Measurements from ENCODE around the gene PSRC1.

PSRC1 gene

DNA sequence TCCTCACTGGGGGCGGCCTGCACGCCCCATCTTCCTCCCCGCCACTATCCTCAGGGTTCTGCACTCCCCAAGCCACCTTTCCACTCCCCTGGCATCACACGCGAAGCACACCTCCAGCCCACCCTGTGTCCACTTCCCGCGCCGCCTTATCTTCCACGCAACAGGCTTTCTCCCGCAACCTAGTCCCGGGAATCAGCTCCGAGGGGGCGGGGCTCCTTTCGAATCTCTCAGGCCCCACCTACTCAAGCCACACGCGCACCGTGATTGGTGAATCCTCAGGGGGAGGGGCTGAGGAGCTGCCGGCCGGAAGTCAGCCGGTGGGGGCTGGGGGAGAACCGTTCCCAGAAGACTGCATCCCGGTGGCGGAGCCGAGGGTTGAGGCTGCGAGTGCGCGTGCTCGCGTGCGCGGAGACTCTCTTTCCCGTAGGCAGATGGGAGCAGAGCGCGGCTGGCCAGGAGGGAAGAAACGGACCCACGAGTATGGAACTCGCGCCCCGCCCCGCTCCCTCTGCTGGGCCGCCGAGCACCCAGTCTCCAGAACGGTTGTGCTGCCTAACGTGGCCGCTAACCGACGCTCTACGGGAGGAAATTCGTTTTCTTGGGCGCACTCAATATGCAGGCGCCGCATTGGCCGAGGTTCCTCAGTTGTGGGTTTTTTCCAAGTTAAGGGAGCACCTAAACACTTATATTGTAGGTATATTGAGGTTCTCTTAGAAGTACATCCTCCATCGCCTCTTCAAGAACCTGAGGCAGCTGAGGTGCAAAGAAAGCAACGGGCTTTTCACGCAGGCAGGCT lies at the start of gene PSRC1:
Gene PSRC1 (minus strand): TSS at position 194 of the 796 bp plus-strand sequence.
- peak; percentile 97 for DNase-seq

GRCh38 chr1:109331113-109331512 lies 48.2 kb upstream of the PSRC1 start:
- no peak for DNase-seq

GRCh38 chr1:109327285-109327684 lies 44.3 kb upstream of the PSRC1 start:
- no peak for DNase-seq

DNA sequence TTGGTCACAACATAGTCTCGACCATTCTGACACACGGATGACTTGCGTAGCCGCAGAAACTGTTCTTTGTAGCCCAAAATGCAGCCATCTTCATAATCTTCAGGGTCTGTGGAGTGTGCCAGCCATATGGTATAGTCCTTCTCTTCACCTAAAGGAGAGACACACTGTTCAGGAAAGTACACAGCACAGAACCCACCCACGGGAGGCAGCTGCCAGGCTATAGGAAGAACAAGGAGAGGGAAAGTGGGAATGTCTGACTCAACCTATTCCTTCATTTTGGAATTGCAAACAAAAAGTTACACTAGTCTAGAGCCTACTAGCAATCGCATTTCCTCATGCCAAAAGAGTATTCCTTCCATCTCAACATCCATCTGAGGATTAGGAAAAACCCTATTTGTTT lies 40.0 kb upstream of the PSRC1 start:
- DNase-seq = no peak

- no peak for DNase-seq
These were observed 36.2 kb upstream of the PSRC1 start for GRCh38 chr1:109319114-109319513.

GRCh38 chr1:109316506-109316905 lies 33.6 kb upstream of the PSRC1 start:
- no peak for DNase-seq

GRCh38 chr1:109315288-109315687 lies 32.3 kb upstream of the PSRC1 start:
- DNase-seq = no peak

DNA sequence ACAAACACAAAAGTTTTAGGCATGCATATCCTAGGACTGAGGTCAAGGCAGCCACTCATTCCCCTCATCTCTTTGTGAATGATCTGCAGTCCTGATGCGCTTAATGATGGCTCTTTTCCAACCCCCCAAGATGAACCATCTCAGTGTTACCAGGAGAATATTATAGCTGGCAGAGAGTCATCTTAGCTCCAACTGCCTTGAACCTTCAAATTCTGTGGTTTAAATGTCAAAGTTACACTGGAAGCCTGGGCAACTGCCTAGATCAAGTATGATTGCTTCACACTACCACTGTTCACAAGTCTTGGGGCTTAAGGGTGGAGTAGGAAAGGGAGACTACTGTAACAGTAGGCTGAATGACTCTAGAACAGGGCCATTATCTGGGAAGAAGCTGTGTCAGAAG lies 31.9 kb upstream of the PSRC1 start:
- DNase-seq = peak; percentile 57

- DNase-seq = peak; percentile 13
These were observed 30.2 kb upstream of the PSRC1 start for GRCh38 chr1:109312978-109313775.

GRCh38 chr1:109312246-109312645 lies 29.3 kb upstream of the PSRC1 start:
- DNase-seq = no peak

- DNase-seq = no peak
These were observed 26.4 kb upstream of the PSRC1 start for GRCh38 chr1:109309347-109309746.

DNA sequence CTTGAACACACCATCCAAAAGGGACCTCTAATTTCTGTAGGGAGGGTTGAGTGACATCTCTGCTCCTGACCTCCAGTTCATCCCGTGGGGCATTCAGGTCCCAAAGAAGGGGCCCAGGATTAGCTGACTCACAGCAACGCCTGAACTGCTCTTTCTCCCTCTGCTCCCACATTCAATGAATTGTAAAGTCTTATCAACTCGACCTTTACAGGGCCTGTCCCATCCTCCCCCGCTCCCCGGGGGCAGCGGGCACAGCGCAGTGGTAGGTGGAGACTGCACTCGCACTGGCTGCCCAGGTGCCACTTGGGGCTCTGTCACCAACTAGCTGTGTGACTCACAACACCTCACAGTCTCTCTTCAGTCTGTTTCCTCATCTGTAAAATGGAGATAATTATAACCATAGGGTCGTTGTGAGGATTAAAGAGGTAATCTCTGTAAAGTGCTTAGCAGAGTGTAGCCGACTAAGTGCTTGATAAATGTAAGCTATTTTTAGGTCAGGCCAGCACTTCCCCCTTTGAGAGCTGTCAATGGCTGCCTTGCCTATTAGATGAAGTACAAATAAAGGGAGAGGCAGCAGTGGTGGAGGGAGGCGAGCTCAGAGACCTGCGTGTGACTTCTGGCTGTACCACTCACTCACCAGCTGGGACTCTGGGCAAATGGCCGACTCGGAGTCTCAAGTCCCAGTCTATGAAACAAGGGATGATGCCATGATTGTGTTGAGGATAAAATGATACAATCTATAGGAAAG lies 24.5 kb upstream of the PSRC1 start:
- DNase-seq = no peak

GRCh38 chr1:109306832-109307273 lies 23.9 kb upstream of the PSRC1 start, which contains the start of gene MYBPHL:
MYBPHL (minus strand) TSS chr1:109307011; CDS start chr1:109306991, 20 bp downstream.
- DNase-seq = no peak

DNA sequence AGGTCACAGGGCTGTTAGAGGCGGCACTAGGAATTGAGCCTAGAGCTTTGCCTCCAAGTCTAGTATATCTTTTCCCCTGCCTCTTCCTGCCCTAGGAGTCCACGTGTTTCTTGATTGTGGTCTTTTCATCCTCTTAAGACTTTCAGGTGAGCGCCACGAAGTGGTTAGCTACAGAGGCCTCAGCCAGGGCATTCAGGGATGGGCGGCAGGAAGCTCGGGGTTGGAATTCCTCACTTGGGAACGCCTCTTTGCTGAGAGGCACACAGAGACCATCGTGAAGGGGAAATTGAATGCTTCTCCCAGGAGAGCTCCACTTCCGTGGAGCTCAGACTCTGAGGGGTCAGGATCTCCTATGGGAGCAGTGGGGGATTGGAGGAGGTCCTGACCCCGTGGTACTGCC lies 23.0 kb upstream of the PSRC1 start:
- peak; percentile 11 for DNase-seq

- no peak for DNase-seq
These were observed 21.4 kb upstream of the PSRC1 start for GRCh38 chr1:109304226-109304920.

DNA sequence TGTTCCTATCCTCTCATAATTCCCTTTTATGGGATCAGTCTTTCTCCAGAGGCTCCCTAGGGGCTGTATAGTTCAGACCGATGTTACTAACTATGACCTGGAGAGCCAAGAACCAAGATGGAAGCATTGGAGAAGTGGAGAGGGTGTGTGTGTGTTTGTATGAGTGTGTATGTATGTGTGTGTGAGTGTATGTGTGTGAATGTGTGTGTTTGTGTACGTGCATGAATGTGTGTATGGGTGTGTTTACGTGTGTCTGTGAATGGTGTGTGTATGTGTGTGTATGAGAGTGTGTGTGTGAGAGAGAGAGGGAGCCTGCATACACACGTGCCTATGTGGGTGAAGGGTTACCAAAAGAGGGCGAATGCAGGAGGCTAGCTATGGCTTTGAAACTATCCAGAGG lies 18.9 kb upstream of the PSRC1 start:
- no peak for DNase-seq

DNA sequence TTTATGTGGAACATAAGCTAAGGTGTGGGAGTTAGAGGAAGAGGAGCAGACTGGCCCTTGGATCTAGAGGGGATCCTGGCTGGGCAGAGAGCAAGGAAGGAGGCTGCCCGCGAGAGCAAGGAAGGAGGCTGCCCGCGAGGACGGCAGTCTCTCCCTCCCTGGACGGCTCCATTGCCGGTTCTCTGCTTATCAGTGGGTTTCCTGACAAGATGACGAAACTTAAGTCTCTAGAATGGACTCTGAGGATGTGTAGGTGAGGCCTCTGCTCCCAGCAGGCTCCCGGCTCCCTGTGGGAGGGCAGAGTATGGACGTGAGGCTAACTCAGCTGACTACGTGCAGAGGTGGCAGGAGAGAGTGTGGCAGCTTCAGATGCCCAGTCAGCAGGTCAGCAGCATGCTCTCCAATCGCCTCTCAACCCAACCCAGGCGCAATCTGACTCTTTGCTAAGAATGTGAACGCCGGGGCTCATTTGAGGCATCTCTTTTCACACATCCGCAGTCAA lies 17.8 kb upstream of the PSRC1 start:
- DNase-seq = no peak

DNA sequence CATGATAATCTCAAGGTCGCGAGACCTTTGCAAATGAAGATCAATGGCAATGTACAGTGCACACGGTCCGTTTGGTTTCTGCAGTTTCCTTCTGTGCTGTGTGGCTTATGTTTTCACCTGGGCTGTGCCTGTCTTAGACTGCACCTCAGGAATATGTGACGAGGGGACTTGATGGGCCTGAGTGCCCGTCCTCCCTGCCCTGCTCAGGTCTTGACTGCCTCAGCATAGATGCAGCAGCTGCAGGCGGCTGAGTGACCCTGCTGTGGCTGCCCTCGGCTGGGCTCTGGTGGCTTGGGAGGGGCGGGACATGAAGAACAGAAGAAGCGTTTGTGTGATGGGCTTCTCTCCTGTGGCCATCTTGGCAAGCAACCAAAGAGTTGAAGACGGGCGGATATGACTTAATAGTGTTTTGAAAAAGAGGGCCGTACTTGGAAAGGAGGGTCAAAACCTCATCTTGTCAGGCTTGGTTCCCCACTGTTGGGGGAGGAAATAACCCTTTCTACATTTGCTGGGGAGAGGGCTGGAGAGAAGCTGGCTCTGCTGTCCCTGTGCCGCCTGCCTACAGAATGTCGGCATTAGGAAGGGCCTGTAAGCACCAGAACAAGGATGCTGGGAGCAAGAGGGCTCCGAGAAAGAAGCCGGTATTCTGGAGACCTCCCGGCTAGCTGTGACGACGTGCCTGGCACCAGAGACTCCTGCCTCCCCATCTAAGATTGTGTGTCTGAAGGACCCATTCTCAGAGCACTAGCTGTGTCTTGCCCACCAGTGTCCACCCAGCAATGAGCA lies 16.8 kb upstream of the PSRC1 start:
- peak; percentile 76 for DNase-seq

DNA sequence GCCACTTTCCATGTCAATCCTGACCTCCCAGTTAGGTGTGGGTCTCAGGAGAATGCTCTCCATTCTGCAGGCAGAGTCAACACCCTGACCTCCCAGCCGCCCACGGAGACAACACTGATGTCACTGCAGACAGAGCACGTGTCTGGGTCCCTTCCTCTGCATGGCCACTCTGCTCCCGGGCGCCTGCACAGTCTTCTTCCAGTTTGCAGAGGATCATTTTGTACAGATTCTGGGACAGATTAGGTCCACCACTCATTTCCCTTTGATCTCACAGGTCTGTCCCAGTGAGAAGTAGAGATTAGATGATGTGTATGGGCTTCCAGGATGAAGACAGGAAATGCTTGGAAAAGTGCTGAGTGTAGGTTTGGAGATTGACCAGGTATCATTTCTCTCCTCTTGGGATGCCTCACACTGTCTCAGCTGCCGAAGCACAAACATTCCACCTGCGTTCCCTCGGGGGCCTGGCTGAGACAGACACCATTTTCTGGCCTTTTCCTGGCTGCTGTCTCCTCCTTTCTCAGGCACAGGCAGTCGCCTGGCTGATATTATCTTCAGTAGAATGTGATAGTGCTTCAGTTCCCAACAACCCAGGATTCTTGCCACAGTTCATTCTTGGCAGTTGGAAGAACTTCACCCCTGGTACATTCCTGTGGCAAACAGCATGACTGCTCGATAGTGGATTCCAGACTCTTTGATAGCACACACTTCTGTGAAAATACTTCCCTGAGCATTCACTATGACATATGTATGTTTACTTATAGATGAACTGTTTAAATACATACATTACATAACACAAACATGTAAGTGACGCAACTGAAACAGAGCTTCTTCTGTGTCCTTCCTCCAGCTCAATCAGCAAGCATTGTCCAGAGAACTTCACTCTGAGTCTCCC lies 16.0 kb upstream of the PSRC1 start:
- peak; percentile 95 for DNase-seq

- DNase-seq = no peak
These were observed 13.8 kb upstream of the PSRC1 start for GRCh38 chr1:109296782-109297181.
